Astrocyte (in vitro differentiated cells and primary cell): ENCODE results near the gene PLD1. TPM values are rescaled to one million over a fixed set of nuclear protein-coding genes. Genes with fewer than 3 reads are reported as not detected.
"Not testable (repeated sequence)": the region's sequence is repeated elsewhere in the genome, so short reads cannot be mapped to it uniquely, and the experiment has no call there.

ENCODE experiments used
- DNase-seq: peaks from one replicate; pipeline ENCODE4 v3.0.0-alpha.2; 2010; ENCODE audit warnings: low read depth
- FAIRE-seq: peaks from 2 replicates; lab custom pipeline; 2011; peaks lifted over from hg19 to GRCh38; lab: Jason Lieb, UNC
- H2AFZ ChIP-seq: 2 replicates; pipeline ENCODE4 v1.6.0; 2012; ENCODE audit warnings: low read depth, low read length, inconsistent platforms
- H3K27ac ChIP-seq: 2 replicates; pipeline ENCODE4 v1.5.1; 2011; ENCODE audit warnings: low read depth, low read length, inconsistent platforms
- H3K27me3 ChIP-seq: 2 replicates; pipeline ENCODE4 v1.6.0; 2011; ENCODE audit warnings: low read length, inconsistent platforms; ENCODE audit not compliant: insufficient read depth
- H3K36me3 ChIP-seq: 2 replicates; pipeline ENCODE4 v1.5.1; 2011; ENCODE audit warnings: low read length, inconsistent platforms; ENCODE audit not compliant: insufficient read depth
- H3K4me1 ChIP-seq: 2 replicates; pipeline ENCODE4 v1.5.1; 2011; ENCODE audit warnings: low read length, inconsistent platforms; ENCODE audit not compliant: insufficient read depth
- H3K4me2 ChIP-seq: 2 replicates; pipeline ENCODE4 v1.6.0; 2012; ENCODE audit warnings: low read length, inconsistent platforms
- H3K4me3 ChIP-seq: 2 replicates; pipeline ENCODE4 v1.5.1; 2011; ENCODE audit warnings: low read depth, mild to moderate bottlenecking, low read length, inconsistent platforms; ENCODE audit not compliant: insufficient read depth
- H3K79me2 ChIP-seq: 2 replicates; pipeline ENCODE4 v1.6.0; 2012; ENCODE audit warnings: mild to moderate bottlenecking, low read length, inconsistent platforms; ENCODE audit not compliant: insufficient read depth
- H3K9ac ChIP-seq: 2 replicates; pipeline ENCODE4 v1.6.0; 2012; ENCODE audit warnings: mild to moderate bottlenecking, low read length, inconsistent platforms
- H3K9me3 ChIP-seq: 2 replicates; pipeline ENCODE4 v1.5.1; 2012; ENCODE audit warnings: low read depth, mild to moderate bottlenecking, low read length, inconsistent platforms; ENCODE audit not compliant: insufficient read depth
- H4K20me1 ChIP-seq: 2 replicates; pipeline ENCODE4 v1.6.0; 2012; ENCODE audit warnings: low read length, inconsistent platforms; ENCODE audit not compliant: insufficient read depth
- H3K27ac Mint-ChIP-seq: one replicate; pipeline ENCODE4 v1.8.0; 2021; ENCODE audit warnings: mild to moderate bottlenecking, mixed read lengths; ENCODE audit not compliant: unreplicated experiment
- H3K27me3 Mint-ChIP-seq: one replicate; pipeline ENCODE4 v1.8.0; 2021; ENCODE audit warnings: low read depth, mixed read lengths; ENCODE audit not compliant: unreplicated experiment
- H3K36me3 Mint-ChIP-seq: one replicate; pipeline ENCODE4 v1.8.0; 2021; ENCODE audit warnings: low read depth, mixed read lengths; ENCODE audit not compliant: unreplicated experiment
- H3K4me1 Mint-ChIP-seq: one replicate; pipeline ENCODE4 v1.8.0; 2021; ENCODE audit warnings: low read depth, mixed read lengths; ENCODE audit not compliant: unreplicated experiment
- H3K4me3 Mint-ChIP-seq: one replicate; pipeline ENCODE4 v1.8.0; 2021; ENCODE audit warnings: mild to moderate bottlenecking, moderate library complexity, mixed read lengths; ENCODE audit not compliant: unreplicated experiment
- H3K9me3 Mint-ChIP-seq: one replicate; pipeline ENCODE4 v1.8.0; 2021; ENCODE audit warnings: mild to moderate bottlenecking, mixed read lengths; ENCODE audit not compliant: unreplicated experiment
- EZH2 ChIP-seq: IDR thresholded peaks from 2 replicates; pipeline ENCODE4 v1.6.1; 2012; ENCODE audit warnings: mild to moderate bottlenecking, low read length, inconsistent platforms; ENCODE audit not compliant: insufficient read depth
- total RNA-seq: library from RNA; stranded (reverse); gene quantifications from 2 replicates; pipeline ENCODE4 v1.2.1, GENCODE V29; 2021
- TF ChIP-seq, protein P1 (sequence below): IDR thresholded peaks from 2 replicates; pipeline ENCODE4 v1.5.1; 2011; ENCODE audit warnings: low read depth, mild to moderate bottlenecking, inconsistent platforms, low read length, moderate library complexity; ENCODE audit not compliant: insufficient read depth

PLD1 gene
- total RNA-seq, 1 donor from 2014 or later: 21.5 TPM

DNA sequence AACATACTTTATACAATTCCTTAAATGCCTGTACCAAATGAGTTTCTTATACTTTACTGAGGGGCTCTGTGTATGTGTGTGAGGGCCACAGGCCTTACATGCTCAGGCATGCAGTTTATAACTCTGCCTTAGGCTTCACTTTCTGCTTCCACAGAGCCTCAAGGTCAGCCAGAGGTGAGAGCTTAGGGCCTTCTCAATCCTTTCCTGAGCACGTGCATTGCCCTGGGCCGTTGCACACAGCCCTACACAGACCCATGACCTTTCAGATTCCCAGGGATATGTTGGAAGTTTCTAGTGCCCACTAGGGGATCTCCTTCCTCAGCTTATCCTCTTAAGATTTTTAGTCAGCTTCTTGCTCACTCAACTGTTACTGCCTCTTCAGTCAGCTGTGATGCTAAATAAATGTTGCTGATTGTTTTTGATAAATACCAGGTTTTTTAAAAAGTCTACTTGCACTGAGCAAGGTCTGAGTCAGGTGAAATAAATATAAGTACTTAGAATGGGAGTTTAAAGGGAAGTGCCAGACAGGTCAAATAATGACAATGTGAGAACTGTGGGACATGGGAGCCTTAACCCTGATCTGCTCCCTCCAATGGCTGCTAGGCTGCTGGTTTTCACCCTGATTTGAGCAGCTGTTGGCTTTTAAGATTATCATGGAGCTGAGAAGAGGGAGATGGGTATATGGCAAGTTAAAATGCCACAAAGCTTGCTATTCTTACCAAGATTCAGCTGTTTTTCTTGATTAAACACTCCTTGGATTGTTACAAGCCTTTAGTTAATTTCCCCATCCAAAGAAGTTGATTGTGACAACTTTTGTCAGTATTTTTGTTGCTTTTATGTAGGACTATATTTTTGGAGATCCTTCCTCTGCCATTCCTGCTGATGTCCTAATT, 169.5 kb downstream of the PLD1 start:
- H3K36me3 ChIP-seq: no peaks in the 10 kb centered on the region
- Mint-ChIP-seq H3K4me3 (no peak overlapping the region), H3K36me3 (no peaks in the 10 kb centered on the region), H3K27ac (peak overlapping the region; percentile 76), H3K27me3 (no peaks in the 10 kb centered on the region), H3K4me1 (peaks cover 9% of the 10 kb centered on the region), H3K9me3 (no peaks in the 10 kb centered on the region)
- peak overlapping the region; percentile 59 for H2AFZ ChIP-seq
- H3K9ac ChIP-seq: no peak overlapping the region
- TF ChIP-seq, protein P1, sequence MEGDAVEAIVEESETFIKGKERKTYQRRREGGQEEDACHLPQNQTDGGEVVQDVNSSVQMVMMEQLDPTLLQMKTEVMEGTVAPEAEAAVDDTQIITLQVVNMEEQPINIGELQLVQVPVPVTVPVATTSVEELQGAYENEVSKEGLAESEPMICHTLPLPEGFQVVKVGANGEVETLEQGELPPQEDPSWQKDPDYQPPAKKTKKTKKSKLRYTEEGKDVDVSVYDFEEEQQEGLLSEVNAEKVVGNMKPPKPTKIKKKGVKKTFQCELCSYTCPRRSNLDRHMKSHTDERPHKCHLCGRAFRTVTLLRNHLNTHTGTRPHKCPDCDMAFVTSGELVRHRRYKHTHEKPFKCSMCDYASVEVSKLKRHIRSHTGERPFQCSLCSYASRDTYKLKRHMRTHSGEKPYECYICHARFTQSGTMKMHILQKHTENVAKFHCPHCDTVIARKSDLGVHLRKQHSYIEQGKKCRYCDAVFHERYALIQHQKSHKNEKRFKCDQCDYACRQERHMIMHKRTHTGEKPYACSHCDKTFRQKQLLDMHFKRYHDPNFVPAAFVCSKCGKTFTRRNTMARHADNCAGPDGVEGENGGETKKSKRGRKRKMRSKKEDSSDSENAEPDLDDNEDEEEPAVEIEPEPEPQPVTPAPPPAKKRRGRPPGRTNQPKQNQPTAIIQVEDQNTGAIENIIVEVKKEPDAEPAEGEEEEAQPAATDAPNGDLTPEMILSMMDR: peak; percentile 19
- no peak for TF ChIP-seq EZH2
- H3K79me2 ChIP-seq: no peaks in the 10 kb centered on the region
- H3K27me3 ChIP-seq: no peaks in the 10 kb centered on the region
- H3K4me2 ChIP-seq: peak overlapping the region; percentile 31
- H3K4me1 ChIP-seq: peaks cover 7% of the 10 kb centered on the region
- no peaks in the 10 kb centered on the region for H3K9me3 ChIP-seq
- FAIRE-seq (no peak), DNase-seq (peak; percentile 63)
- no peak overlapping the region for H3K4me3 ChIP-seq
- H4K20me1 ChIP-seq: no peaks in the 10 kb centered on the region
- peak overlapping the region; percentile 42 for H3K27ac ChIP-seq

DNA sequence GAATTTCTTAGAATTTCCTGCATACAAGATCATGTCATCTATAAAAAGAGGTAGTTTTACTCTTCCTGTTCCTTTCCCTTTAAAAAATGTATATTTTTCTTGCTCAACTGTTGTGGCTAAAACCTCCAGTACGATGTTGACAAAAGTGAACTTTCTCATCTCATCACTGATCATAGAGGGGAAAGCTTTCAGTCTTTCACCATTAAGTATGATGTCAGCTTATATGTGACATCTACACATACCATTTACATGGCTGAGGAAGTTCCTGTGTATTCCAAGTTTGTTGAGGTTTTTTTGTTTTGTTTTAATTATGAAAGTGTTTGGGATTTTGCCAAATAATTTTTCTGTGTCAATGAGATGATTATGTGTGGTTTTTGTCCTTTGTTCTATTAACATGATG, 173.6 kb downstream of the PLD1 start:
- H3K36me3 ChIP-seq: no peaks in the 10 kb centered on the region
- Mint-ChIP-seq H3K9me3 (no peaks in the 10 kb centered on the region), H3K4me1 (peaks cover 9% of the 10 kb centered on the region), H3K4me3 (no peak overlapping the region), H3K27me3 (no peaks in the 10 kb centered on the region), H3K27ac (no peak overlapping the region), H3K36me3 (no peaks in the 10 kb centered on the region)
- H3K27ac ChIP-seq: no peak overlapping the region
- no peaks in the 10 kb centered on the region for H3K79me2 ChIP-seq
- FAIRE-seq (peak; percentile 20), DNase-seq (no peak)
- peaks cover 7% of the 10 kb centered on the region for H3K4me1 ChIP-seq
- H2AFZ ChIP-seq: no peak overlapping the region
- no peaks in the 10 kb centered on the region for H4K20me1 ChIP-seq
- H3K9ac ChIP-seq: no peak overlapping the region
- H3K27me3 ChIP-seq: no peaks in the 10 kb centered on the region
- H3K4me3 ChIP-seq: no peak overlapping the region
- H3K4me2 ChIP-seq: no peak overlapping the region
- TF ChIP-seq, protein P1: no peak
- no peak for TF ChIP-seq EZH2
- H3K9me3 ChIP-seq: no peaks in the 10 kb centered on the region

- no peak overlapping the region for H3K9ac ChIP-seq
- Mint-ChIP-seq H3K4me1 (no peaks in the 10 kb centered on the region), H3K27ac (no peak overlapping the region), H3K4me3 (no peak overlapping the region), H3K9me3 (no peaks in the 10 kb centered on the region), H3K36me3 (no peaks in the 10 kb centered on the region), H3K27me3 (no peaks in the 10 kb centered on the region)
- H3K4me2 ChIP-seq: no peak overlapping the region
- no peak overlapping the region for H2AFZ ChIP-seq
- H3K27ac ChIP-seq: no peak overlapping the region
- H3K79me2 ChIP-seq: no peaks in the 10 kb centered on the region
- H3K27me3 ChIP-seq: no peaks in the 10 kb centered on the region
- FAIRE-seq (no peak), DNase-seq (no peak)
- no peaks in the 10 kb centered on the region for H4K20me1 ChIP-seq
- H3K4me3 ChIP-seq: no peak overlapping the region
- no peaks in the 10 kb centered on the region for H3K36me3 ChIP-seq
- TF ChIP-seq, protein P1: no peak
- TF ChIP-seq EZH2: no peak
- no peaks in the 10 kb centered on the region for H3K4me1 ChIP-seq
- H3K9me3 ChIP-seq: no peaks in the 10 kb centered on the region
Observed at GRCh38 chr3:171632766-171633165, 177.5 kb downstream of the PLD1 start.

- H3K27ac ChIP-seq, H3K4me1 Mint-ChIP-seq, H3K27ac Mint-ChIP-seq, H3K4me3 ChIP-seq, H3K36me3 ChIP-seq, H3K27me3 Mint-ChIP-seq, H4K20me1 ChIP-seq, H3K27me3 ChIP-seq, H2AFZ ChIP-seq, H3K79me2 ChIP-seq, H3K4me2 ChIP-seq, H3K4me1 ChIP-seq, H3K9ac ChIP-seq, H3K36me3 Mint-ChIP-seq, H3K9me3 Mint-ChIP-seq, DNase-seq, H3K9me3 ChIP-seq, FAIRE-seq, H3K4me3 Mint-ChIP-seq: not testable (repeated sequence)
Observed at GRCh38 chr3:171626799-171627198, 183.5 kb downstream of the PLD1 start.
